Amygdala (tissue), 56 donors: ENCODE results near the gene COL23A1.

Experiments
- DNase-seq, 56 donors: peaks; one replicate each; lab custom pipeline; 2025; lab: John Stamatoyannopoulos, UW

COL23A1 gene

DNA sequence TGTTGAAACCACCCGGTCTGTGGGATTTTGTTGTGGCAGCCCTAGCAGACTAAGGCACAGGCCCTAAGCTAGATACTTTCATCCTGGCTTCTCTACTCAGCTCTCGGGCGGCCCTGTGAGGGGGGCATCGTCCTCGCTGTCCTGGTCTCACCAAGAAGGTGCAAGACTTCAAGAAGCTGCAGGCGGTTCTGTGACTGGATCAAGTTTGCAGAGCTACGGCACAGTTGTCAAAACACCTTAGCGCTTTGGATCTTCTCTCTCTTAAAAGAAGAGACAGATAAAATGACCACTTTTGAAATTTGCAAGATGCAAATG is 238.2 kb downstream of the COL23A1 start:
- no peak for DNase-seq

DNA sequence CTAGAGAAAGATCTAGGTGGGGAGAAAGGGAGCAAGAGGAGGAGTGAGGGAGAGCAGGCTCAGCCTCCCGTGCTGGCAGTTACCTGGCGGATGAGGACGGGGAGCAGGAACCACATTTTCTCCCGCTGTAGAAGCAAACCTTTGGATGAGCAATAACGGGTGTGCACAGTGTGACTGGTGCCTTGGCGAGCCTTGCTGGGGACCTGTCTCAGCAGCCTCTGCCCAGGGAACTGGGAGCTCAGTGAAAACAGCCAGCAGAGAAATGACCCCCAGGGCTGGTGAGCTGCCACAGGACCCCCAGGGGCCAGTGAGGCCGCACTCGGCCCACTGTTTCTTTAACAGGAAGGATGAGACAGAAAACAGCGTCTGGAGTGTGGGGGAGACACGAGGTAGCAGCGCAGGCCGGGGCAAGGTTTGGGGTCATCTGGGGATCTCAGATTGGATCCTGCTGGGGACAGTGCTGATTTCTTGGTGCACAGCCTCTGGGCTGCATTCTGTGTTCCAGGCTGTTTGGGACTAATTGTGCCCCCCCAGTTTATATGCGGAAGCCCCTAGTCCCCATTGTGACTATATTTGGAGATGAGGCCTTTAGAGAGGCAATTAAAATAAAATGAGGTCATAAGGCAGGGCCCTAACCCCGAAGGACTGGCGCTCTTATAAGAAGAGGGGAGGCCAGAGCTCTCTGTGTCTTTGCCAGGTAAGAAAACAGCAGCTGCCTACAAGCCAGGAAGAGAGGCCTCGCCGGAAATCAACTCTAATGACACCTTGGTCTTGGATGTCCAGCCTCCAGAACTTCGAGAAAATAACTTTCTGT is 238.8 kb downstream of the COL23A1 start:
- DNase-seq: no peak

DNA sequence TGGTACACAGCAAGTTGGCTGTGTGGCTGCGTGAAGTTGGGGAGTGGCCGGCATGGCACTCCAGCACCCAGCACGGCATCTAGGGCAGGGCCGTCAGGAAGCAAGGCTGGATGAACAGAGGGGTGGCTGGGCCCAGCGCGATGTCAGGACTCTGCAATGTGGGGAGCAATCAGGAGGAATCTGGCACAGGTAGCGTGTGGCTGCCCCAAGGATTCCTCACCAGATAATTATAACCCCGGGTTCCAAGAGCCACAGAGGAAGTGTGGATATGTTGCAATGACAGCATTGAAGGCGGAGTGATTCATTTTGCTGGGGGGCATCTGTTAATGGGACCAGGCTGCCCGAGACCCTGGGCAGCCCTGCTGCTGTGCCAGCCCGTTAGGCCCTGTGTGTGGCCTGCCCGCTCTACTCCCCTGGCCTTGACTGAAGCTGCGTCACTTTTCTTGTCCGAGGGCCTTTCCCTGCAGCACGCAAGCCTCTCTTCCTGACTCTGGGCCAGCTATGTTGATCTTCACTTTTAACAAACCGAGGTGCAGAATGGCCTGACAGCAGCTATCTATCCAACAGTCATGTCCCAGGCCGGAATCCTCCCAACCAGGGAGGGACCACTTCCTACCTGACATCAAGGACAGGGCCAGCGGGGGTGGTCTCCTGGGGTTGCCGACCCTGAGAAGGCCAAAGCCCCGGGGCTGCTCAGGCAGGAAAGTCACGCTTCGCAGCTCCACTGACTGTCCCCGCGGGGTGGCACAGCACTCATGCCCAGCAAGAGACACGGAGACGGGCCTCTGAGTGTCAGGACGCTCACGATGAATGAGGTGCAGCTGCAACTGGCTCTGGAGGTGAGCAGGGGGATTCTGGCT is 239.6 kb downstream of the COL23A1 start:
- DNase-seq: no peak

DNA sequence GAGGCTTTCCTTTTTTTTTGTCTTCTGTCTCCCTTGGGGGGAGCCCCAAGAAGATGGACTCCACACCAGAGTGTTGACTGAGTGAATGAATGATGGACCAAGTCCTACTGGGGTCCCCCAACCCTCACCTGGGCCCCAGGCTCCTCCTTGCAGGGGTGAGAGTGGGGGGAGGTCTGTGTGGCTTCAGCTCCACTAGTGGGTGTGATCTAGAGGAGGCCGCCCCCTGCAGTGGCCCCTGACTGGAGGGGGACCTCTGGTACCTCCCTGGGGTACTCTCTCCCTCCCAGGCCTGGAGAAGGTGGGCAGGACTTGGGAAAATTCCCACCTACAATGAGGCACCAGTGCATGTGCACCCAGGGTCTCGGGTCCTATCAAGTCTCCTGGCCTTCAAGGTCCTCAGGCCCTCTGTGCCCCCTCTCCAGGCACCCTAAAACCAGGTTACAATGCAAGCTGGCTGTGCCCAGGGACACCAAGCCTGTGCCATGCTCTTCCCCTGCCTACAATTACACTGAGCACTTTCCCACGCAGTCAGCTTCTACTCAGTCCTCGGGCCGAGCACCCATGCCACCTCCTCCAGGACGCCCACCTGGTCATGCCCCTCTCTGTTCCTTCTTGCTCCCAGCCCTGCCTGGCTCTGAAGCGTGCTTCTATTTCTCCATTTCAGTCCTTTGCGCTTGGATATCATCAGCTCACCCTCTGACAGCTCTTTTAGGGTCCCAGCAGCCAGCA is 240.4 kb downstream of the COL23A1 start:
- DNase-seq: no peak

DNA sequence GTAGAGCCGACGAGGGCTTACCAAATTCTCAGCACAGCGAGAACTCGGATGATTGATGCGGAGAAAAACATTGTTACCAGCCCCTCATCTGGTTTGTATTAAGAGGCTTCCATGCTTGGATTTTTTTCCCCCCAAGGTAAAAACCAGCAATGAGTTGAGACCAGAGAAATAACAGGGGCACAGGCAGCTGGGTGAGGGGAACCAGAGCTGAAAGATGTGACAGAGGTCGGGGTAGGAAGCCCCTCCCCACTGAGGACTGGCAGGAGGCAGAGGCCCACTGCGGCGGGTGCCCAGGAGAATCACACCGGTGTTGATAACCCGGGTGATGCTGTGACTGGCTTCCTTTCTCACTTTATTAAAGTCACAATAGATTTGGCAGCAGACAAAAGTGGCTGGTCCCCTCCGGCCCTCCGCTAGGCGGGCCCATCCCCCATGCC is 241.1 kb downstream of the COL23A1 start:
- DNase-seq: no peak

DNA sequence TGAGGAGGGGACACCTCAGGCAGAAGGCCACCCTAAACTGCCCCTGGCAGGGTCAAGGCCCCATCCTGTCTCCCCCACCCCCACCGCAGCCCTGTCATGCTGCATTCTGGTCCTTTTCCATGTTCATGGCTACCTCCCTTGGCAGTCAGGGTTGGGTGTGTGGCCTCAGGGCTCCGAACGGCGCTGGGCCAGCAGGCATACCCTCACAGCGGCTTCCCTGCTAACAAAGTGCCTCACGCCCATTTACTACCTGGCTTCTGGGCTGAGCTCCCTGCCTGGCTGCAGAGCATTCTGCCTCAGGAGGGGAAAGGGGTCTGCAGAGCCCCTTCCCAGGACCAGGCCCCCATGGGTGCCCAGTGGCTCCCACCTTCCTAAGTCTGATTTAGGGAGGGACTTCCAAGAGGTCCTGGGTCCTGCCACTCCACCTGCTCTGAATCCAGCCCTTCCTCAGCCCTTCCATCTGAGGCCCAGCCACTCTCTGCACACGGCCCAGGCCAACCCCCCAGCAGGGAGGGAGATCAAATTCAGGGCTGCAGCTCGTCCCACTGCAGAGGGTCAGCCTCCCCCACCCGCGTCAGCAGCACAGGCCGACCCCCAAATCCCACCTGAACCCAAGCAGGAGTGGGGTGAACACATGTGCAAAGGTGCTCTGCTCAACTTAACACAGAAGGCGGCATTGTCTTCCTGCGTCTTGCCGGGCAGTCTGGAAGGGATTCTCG is 241.7 kb downstream of the COL23A1 start:
- no peak for DNase-seq

DNA sequence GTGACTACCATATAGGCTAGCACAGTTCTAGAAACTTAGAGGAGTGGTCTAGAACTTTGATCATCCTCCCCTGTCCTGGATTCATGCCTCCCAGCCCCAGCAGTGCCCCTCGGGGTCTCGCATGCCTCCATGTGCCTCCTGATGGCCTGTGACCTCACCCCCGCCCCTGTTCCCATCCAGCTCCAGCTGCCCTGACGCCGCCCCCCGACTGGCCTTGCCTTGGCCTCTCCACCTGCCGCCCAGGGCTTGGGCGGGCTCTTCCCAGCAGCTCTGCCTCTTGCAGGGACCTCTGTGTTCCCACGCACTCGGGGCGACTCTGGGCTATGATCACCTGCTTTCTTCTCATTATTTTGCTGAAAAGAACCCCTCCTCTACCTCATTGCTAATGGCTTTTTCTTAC is 242.2 kb downstream of the COL23A1 start:
- no peak for DNase-seq

DNA sequence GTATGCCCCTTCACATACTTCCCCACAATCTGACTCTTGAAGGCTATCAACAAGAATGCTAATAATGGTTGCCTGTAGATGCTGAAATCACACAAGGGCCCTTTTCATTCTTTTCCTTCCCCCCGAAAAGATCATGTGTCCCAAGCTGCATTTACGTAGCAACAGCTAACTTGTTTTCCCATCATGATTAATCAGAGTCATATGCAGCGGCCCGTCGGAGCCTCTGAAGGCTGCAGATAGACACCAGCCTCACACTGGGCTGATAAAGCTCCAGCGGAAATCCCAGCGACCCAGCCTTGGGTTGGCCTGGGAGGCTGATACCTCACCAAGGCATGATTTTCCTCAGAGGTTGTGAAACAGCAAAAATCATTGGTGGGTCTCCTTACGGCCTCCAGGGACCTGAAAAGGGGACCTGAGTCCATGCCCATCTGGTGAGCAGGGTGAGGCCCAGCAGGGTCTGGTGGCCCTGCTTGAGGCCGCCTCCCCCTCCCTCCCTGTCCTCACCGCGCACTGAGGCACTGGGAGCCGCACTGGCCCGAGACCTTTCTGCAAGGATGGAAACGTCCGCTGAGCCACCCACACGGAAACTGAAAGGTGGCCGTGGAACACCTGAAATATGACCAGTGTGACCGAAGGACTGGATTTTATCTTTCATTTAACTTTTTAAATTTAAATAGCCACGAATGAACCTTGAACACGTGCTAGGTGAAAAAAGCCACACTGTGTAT is 243.4 kb downstream of the COL23A1 start:
- peak in 39 of 56 donors; percentile 10 to 85 (median 42) for DNase-seq

DNA sequence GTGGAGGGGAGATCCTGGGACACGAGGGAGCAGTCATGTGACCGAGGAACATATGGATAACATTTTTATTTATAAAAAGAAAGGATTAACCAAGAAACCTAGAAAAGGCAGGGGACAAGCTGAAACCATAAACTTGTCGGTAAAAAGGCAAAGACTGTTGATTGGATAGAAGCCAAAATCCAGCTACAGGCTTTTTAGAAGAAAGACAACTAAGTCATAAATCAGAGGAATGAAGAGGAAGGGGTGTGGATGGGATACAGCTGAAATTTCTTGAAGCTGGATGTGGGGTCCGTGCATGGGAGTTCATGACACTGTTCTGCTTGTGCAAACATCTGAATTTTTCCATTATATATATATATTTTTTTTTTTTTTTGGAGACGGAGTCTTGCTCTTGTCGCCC is 246.9 kb downstream of the COL23A1 start:
- DNase-seq: no peak

DNA sequence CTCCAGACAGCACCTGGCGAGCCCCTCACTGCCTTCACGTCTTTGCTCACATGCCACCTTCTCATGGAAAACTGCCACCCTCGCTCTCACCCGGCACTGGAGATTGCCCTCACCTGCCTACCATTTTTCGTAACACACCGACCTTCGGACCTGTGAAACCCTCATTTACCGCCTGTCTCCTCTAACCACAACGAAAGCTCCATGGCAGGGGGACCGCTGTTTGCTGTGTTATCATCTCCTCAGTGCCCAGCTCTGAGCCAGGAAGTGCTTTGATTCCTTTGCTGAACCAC is 248.4 kb downstream of the COL23A1 start:
- DNase-seq: no peak

DNA sequence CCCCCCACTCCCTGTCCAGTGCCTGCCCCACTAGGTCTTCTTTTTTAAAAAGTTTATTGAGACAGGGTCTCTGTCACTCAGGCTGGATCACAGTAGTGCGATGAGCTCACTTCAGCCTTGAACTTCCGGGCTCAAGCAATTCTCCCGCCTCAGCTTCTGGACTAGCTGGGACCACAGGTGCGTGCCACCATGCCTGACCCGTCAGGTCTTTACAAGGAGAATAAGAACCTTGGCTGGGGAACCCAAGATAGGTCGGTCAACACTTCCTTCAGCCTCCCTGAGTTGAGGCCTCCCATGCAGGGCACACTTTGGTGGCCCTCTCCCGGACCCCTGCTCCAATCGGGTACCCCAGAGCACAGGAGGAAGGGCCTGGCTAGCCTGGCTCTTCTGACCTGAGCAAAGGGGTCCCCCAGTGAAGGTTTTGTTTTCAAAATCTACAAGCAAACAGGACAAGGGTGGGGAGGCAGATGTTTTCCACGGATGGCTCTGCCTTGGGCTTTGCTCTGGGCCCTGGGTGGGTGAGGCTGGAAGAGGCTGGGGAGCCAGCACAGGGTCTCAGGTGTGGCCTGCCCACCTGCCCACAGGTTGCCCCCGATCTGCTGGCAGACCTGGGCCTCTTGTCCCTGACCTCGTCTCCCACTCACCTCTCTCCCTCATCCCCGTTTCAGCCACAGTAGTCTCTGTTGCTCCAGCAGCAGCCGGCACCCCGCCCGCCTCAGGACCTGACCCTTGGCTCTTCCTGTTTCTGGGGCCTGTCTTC is 248.9 kb downstream of the COL23A1 start:
- no peak for DNase-seq

DNA sequence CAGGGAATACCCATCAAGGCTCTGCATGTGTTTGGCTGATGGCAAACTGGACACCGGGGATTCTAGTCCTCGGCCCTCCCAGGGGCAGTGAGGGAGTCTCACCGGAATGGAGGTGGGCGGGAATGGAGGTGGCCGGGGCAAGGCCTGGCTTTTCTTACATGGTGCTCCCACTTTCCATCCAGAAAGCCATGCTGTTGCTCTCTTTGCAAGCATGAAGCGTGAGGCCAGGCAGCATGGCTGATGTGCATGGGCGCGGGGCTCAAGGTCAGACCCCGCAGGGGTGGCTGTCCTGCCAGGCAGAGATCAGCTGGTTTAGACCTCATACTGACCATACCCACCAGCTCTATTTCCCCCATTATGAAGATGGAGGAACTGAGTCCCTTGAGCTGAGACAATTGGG is 249.6 kb downstream of the COL23A1 start:
- DNase-seq: no peak

DNA sequence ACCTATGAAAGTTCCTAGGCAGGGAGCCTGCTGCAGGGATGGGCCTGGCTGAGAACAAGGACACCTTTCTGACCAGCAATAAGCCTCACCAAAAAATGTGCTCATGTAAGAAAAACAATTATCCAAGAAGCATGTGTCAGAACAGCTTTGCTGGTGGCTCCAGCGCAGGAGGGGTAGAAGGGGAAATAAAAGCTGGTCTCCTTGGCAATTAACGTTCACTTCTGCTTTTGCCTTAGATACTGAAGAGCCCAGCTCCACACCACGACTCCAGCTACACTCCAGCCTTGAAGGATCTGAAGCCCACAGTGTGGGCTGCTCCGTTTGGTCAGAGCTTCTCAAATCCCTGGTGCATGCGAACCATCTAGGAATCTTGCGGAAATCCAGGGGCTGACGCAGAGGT is 250.0 kb downstream of the COL23A1 start:
- DNase-seq: no peak

DNA sequence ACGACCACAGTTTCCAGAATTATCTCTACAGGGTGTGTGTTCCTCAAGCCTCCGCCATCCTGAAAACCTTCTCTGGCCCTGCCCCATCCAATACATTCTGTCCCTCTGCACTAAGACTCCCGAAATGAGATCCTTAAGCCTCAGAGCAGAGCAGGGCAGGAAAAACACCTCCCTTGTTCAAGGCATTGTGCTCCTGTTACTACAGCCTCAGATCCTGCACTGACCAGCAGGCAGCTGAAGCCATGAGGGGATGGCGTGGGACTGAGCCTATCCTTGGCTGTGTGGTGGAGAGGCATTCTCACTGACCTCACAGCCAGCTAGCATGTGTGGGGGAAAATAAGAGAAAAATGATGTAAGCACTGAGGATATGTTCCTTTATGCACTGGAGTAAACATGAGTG is 250.9 kb downstream of the COL23A1 start:
- DNase-seq: no peak

DNA sequence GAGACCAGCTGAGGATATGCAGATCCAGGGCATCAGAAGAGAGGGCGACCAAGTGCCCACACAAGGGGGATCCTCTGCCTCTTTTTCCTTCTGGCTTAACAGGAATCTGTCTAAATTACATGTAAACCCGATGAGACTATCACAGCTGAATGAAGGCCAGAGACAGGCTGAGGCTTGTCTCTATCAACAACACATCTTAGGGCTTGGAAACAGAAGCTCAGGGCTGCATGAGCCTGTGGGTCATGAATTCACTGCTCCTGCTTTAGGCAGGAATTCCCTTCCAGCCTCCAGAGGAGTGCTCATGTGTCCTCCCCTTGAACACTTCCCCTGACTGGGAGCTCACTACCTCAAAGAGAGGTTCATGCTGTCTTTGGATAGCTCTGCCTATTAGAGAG is 251.4 kb downstream of the COL23A1 start:
- no peak for DNase-seq

DNA sequence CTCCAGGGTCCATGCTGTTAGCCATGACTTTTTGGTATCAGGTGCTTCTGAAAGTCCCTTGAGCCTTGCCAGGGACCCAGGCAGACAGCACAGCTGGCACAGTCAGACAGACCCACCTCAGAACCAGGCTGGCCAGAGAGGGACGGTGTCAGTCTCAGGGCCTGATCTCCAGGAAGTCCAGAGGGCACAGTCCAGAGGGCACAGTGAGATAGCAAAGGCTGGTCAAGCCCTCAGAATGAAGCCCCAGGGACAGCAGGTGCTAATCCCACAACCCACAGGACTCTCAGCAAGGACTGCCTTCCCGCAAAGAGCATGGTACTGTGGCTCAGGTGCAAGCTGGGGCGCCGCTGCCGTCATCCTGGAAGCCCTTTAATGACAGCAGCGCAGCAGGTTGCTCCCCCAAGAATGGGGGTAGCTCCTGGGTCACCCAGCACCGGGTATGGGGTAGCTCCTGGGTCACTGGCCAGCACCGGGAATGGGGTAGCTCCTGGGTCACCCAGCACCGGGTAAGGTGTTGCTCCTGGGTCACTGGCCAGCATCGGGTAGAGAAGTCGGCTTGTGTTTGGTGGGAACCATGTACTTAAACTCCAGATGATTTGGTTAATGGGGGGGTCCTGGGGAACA is 252.0 kb downstream of the COL23A1 start:
- DNase-seq: no peak

DNA sequence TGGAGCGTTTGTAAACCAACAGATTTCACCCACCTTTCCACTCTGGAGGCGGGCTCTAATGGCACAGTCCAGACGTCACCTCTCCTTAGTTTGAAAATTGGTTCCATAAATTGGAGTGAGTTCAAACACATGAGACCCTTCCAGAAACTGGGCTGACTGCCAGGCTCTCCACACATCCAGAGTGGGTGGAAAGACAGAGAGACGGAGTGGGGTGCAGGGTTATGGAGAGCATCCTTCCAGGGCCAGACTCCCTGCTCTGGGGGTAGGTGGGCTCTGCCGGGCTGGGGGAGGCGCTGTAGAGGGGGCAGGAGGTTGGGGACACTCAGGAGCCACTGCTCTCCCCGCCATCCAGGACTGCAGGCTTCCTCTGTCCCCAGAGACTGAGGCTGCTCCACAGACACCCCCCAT is 252.9 kb downstream of the COL23A1 start:
- DNase-seq: no peak

DNA sequence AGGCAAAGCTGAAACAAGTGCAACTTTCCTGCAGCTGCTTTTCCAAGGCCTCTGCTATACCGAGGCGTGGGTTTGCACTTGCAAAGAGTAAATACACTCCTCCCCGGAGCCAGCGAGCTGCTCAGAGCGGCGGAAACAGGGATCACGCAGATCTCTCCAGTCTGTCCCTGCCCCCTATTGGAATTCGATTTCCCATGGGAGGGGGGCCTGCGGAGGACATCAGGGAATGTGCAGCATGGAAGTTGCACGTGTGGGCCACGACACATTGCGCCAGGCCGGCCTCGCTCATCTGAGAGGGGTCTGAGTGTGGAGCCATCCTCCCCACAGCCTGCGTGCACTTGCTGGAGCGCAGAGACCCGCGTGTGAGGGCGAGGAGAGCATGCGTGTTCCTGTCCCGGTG is 253.3 kb downstream of the COL23A1 start:
- DNase-seq: peak in 2 of 56 donors; percentile 16 to 21
